HG02943 (cell line): Measurements from ENCODE around the gene MTCL1.
A peak's percentile ranks its signal among the peaks of the same experiment; 100 is the strongest.
"Not testable (repeated sequence)": the region's sequence is repeated elsewhere in the genome, so short reads cannot be mapped to it uniquely, and the experiment has no call there.

Experiments
- ATAC-seq: cut with Tn5 transposase; IDR thresholded peaks from one replicate; pipeline ENCODE4 v1.9.1; 2021; ENCODE audit warnings: mild to moderate bottlenecking, low read depth, moderate library complexity; ENCODE audit not compliant: unreplicated experiment

MTCL1 gene

DNA sequence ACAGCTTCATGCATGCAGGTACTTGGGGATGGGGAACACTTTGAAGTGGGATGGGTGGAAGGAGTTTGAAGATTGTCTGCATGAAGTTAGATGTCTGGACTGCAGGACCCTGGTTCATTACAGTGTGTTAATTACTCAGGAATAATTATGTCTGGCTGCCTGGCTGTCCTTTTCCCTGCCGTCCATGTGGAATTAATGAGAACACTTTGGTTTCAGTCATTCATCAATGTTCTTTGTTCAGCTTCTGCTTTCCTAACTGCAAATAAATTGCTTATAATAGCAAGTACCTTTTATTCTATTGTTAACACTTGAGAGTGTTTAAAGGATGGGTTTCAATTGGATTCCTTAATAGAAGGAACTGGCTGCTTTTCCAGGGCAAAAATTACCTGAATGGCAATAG, 35.8 kb downstream of the MTCL1 start:
- ATAC-seq: no peak

DNA sequence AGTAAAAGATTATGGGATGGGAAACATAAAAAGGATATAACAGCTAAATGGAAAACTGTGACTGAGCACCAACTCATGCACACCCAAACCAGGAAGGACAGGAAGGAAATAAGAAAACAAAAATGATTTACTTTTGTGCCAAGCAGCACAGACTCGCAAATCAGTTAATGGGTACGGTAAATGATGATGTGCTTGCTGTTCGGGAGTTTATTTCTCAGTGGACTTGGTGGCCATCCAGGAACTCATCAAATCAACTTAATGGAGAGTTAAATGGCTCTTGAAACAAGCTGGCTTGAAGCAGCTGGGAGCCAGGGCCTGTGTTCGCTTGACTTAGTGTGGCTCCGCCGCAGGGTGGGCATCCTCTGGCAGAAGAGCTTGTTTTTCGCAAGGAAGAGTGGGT, 36.2 kb downstream of the MTCL1 start:
- ATAC-seq: no peak

DNA sequence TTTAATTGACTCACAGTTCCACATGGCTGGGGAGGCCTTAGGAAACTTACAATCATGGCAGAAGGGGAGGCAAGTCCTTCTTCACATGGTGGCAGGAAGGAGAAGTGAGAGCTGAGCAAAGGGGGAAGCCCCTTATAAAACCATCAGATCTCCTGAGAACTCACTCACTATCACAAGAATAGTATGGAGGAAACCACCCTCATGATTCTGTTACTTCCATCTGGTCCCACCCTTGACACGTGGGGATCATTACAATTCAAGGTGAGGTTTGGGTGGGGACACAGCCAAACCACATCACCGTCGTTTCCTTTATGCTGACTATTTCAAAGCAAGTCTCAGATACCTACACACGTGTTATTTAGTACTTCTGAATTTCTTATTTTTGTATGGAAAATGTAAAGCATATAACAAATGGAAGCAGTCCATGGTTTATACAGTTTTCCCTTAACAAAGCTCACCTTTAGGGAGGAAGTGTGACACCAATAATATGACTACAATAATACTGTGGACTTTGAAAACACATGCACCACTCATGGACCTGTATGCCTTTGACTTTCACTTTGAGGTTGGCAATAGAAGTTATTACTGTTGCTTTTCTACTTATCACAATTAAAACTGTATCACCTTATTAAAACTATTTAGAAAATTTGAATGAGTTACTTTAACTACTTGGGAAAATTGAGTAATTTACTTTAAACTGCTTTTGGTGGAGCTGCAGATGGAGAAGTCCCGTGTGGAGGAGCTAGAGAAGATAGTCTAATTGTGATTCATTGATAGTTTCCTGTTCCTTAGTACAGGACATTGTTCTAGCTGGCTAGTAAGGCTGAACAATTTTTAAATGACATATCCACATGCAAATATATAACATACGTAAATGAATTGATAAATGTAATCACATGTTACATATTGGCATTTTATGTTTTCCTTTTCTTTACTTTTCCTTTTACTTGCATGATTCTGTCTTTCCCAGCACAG, 37.3 kb downstream of the MTCL1 start:
- ATAC-seq: no peak

DNA sequence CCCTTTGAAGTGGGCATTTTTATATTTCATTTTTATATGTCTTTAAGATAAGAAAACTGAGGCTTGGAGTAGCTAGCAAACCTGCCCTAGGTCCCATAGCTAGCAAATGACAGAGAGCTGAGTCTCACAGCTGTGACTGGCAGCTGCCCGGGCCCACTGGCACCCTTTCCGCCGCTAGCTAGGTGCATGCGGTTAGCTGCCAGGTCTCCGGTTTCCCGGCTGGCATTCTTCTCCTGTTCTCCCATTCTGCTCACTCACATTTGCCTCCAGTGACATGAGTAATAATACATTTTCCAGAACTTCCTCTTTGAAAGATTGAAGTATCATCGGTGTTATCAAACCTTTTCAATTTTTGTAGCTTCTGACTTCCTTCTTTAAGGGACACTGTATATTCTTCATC, 38.7 kb downstream of the MTCL1 start:
- ATAC-seq: no peak

DNA sequence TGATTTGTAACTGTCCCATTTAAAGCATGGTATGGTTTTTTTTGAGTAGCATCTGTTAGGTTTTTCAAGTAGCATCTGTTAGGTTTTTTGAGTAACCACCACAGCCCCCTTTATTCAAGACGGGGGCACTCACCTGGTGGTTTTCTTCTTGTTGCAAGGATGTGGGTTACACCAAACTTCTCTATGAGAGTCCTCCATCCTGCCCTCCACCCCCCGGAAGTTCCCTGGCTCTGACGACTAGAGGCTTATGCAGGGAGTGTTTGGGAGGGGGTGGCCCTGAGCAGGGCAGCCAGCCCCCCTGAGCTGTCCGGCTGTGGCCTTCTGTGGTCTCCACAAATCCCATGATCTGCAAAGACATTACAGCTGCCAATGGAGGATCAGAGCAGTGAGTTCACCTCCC, 39.3 kb downstream of the MTCL1 start:
- no peak for ATAC-seq

DNA sequence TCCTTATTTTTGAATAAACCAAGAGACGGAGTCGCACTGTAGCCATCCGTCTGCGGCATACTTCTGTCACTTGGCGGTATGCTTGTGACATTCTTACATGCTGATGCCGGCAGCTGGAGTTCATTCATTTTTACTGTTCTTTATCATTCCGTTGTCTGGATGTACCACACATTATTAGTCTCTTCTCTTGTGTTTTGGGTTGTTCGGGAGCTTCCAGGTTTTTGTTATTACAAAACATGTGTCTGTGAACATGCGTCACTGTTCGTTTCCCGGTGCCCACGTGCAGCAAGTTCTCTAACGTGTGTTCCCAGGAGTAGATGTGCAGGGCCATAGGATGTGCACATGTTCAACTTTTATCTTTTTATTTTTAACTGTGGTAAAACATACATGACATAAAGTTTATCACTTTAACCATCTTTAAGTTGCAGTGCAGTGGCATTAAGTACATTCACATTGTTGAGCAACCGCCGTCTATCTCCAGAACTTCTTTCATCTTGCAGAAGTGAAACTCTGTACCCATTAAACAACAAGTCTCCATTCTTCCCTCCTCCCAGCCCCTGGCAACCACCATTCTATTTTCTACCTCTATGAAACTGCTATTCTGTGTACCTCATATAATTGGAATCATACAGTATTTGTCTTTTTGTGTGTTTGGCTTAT, 40.1 kb downstream of the MTCL1 start:
- ATAC-seq: no peak

DNA sequence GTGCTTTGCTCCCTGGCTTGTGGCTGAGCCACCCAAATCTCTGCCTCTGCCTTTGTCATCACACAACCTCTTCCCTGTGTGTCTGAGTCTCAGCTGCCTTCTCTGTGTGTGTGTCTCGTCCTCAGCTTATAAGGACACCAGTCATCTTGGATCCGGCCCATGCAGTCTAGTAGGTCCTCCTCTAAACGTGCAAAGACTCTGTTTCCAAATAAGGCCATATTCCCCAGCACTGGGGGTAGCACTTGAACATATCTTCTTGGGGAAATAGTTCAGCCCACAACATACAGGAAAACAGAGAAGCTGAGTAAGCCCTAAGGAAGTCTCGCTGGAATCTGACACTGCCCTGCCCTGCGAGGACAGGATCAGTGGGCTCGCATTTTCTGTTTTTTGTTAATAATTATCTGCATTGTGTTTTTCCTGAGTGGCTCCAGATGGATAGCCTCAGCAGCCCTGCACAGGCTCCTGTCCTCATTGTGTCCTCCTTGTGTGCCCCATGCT, 42.1 kb downstream of the MTCL1 start:
- ATAC-seq: no peak

DNA sequence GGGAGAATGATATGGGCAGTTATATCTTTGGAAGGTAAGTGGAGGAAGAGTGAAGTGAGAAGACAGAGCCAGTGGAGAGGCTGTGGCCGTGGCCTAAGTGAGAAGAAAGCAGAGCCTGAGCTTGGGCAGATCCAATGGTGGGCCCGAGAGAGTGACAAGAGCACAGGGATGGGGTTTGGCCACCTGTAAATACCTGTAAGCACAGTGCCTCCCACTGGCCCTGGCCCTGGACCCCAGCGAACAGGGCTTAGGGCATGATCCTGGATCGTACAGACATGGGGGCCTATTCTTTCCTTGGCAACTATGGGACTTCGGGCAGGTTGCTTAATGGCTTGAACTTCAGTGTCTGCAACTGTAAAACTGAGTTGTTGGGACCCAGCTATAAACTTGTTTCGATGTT, 44.1 kb downstream of the MTCL1 start:
- no peak for ATAC-seq

DNA sequence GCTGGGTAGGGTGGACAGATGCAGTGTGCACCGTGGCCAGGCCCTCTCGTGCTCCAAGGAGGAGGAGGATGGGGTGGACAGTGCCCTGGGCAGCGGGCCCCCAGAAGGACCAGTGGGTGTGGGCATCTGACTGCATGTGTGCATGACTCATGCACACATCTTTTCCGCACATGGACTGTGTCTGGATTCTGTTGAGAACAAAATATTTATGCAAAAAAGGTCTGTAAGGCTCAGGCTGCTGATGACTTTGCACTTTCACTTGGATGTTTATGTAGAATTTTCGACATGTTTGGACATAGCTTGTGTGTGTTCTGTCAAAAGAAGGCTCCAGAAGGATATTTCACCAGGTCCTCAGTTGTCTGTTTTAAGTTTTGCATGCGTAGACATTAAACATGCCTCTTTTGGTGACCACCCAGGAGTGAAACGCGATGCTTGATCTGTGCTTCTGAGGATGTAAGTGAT, 45.6 kb downstream of the MTCL1 start:
- no peak for ATAC-seq

DNA sequence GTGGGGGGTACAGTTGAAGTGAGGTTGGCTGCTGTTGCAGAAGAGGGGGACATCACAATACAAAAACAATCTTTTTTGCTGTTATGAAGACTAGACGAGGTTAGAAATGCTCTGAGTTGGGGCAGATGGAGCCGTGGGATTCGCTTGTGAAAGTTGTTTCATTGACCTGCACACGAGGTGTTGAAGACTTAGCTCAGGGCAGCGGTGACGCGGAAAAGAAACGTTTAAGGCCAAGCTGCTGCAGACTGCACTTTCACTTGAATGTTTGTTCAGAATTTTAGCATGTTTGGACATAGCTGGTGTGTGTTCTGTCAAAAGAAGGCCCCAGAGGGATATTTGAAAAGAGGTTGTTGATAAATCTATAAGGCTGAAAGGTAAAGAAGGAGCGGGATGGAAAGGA, 46.3 kb downstream of the MTCL1 start:
- ATAC-seq: no peak

DNA sequence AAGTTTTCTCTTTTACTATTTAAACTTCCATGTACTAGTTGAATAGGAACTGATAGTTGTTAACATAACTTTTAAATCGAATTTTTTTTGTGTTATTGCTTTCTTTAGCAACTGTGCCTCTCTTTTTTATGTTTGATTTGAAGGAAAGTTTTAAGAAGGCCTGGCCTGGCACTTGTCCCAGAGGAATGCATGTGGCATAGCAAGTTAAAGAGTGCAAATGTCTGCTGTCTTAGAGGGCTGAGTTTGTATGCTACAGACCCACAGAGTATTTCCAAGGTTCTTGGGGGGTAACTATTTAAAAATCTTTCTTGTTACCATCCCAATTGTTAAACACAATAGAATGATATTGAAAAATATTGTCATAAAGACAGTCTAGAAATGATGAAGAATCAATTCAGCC, 47.0 kb downstream of the MTCL1 start:
- ATAC-seq: no peak

DNA sequence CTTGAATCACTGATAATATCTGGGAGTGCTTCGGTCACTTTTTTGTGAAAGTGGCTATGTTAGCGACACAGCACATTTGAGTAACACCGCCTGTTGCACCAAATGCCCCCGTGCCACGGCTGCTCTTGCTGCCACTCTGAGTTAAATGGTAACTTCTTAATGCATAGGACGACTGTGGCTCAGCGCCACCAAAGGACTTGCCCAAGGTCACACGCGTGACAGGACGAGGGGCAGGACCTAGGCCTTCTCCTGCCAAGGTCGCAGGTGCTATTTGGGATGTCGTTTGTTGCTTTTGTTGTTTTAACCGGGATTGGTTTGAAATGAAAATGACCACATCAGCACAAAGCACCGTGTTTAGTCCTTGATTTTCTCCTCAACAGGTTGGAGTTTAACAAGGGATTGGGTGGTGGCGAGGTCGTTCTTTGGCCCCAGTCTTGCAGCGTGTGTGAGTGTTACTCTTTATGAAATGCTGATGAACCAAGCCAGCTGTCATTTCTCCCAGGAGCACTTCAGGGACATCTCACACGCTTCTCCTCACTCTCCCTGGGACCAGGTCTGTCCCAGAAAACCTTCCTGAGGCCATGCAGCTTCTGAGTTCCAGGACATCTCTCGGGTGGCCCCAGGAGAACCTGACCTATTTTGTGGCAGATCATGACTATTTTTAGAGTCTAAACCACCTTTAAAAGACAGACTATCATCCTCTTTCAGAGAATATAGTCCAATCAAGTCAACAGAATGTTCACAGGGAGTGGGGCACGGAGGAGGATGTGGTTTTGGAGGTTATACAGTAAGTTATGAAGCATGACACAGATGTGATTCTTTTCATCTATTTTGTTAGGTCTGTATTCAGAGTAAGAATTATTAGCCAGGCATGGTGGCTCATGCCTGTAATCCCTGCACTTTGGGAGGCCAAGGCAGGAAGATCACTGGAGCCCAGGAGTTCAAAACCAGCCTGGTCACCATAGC, 49.9 kb downstream of the MTCL1 start:
- ATAC-seq: peak; percentile 72

DNA sequence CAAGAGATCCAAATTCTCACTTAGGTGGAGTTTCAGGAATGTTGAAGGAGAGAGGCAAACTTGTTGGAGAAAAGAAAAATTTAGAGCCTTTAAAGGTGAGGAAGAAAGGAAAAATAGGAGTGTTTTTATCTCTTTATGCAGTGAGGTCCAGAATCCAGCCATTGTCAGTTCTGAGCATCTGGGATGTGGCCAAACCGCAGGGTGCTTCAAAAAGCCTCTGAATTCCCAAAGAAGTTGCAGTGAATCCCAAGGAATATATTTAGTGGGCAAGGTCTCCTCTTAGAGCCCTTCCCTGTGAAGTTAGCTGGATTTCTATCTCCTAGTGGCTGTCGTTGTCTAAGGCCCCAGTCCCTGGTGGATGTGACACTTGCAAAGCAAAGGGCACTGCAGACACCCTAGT, 51.2 kb downstream of the MTCL1 start:
- no peak for ATAC-seq

DNA sequence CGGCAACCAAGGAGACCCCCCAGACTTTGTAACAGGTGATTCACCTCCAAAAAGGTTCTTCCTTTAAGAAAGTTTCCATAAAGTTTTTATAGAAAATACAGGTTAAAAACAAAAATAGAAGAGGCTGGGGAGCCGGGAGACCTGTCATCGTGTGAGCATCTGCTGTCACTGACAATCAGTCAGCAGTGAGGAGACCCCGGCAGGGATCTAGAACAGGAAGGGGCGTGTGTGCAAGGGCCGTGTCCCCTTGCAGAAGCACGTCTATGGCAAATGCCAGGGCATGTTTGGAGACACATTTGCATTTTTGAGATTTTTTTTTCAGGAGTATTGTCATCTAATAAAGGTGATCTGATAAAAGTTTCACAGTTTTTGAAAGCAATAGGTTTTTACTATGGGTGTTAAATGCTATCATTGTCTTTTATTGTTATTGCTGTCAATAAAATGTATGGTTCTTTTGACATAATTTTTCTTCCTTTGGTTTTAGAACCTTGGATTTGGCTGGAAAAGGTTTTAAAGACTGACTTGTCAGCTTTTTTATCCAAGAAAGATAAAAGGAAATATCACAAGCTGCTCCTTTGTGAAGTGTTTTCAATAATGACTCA, 52.1 kb downstream of the MTCL1 start:
- ATAC-seq: no peak

DNA sequence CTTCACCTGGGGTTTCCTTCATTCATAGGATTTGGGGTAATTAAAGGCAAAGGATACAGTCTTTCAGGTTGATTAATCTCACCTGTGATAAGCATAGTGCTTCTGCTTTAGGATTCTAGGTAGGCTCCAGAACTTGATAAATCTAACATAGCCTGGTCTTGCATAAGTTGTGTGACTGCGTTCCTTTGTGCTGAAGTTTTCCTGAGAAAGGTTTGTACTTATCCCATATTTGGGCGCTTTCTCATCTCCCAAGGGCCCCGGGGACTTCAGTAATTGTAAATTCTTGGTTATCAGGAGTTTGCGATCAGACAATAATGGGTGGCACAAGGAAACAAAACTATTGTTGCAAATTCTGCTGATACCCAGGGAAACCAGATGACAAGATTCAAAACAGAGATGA, 53.1 kb downstream of the MTCL1 start:
- no peak for ATAC-seq

DNA sequence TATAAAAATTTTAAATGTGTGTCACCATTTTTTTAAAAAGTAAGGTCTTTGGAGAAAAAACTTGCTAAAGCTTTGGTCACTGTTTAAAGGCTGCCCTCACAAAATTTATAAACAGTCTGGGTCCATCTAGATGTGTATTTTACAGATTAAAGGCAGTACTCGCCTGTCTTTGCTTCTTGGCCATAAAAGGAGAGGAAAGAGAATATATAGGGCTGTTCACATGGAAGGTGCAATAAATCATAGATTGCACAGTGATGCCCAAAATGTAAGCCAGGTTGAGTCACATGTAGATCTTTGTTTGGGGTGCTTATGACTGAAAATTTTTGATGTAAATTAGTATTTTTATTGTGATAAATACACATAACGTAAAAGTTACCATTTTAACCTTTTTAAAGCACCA, 55.6 kb downstream of the MTCL1 start:
- ATAC-seq: no peak

DNA sequence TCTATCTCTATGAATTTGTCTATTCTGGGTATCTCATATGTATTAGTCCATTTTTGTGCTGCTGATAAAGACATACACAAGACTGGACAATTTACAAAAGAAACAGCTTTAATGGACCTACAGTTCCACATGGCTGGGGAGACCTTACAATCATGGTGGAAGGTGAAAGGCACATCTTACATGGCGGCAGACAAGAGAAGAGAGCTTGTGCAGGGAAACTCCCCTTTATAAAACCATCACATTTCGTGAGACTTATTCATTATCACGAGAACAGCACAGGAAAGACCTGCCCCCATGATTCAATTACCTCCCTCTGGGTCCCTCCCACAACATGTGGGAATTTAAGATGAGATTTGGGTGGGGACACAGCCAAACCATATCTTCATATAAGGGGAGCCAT, 56.2 kb downstream of the MTCL1 start:
- not testable (repeated sequence) for ATAC-seq

DNA sequence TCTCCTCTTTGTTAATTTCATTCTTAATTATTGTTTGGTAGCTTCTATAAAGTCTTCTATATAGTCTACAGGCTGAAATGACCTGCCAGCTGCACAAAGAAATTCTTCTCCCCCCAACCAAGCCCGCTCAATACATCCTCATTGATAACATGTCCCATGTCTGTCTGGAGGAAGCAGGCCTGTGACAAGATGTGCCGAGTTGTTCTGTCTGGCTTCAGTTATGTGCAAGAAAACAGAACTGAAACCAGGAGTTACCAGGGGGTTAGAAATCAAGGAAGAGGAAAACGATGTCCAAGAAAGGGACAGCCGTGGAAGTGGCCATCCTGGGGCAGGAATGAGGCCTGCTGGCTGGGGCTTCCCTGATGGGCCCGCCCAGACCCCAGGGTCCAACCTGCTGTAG, 57.6 kb downstream of the MTCL1 start:
- no peak for ATAC-seq

DNA sequence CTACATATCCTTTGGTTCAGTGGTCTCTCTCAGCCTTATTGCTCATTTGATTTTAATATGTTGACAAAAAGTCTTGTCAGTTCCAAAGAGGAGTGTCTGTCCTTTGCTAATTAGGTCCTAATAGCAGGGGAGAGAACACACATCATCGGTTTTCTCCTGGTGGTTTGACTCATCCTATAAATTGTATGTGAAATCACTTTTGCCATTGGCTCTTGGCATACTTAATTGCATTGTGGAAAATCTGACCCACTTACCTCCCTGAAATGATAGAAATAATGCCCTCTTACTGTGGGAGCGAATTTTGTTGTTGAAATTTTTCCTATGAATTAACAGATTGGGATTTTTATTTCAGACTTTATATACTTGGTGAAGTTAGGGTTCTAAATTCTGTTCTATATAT, 58.3 kb downstream of the MTCL1 start:
- no peak for ATAC-seq

DNA sequence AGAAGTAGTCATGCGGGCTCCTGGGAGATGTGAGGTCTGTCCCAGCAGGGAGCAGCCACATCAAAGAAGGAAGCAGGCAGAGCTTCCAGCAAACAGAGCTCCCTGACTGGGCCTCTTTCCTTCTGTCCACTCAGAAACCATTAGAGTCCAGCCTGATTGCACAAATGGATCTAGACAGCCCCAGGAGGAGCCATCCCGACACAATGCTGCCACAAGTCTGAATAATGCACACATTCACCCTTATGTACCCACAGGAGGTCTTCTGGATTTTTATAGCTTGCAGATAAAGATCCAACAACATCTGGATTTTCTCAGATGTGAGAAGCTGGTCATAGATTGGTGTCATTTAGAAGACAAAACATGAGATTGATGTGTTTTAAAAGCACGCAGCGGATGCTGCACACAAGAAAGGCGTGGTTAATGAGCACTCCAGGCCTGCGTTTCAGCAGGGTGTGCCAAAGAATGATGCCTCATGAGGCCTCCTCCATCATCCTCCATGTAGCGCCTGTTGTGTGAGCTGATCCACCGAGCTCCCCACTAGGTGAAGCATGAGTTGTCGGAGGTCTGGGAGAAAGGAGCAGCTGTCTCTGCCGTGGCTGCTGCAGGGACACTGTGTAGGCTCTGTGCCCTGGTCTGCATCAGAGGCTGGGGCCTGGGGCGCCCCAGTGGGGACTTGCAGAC, 60.6 kb downstream of the MTCL1 start:
- ATAC-seq: no peak
